GM21360 (cell line): Measurements from ENCODE around the gene CUX1.
"Not testable (repeated sequence)": the region's sequence is repeated elsewhere in the genome, so short reads cannot be mapped to it uniquely, and the experiment has no call there.

Experiments used
- ATAC-seq: cut with Tn5 transposase; IDR thresholded peaks from one replicate; pipeline ENCODE4 v1.9.1; 2021; ENCODE audit warnings: mild to moderate bottlenecking, moderate library complexity; ENCODE audit not compliant: unreplicated experiment

CUX1 gene

GRCh38 chr7:101824440-101824839, 7.0 kb downstream of the CUX1 start:
- ATAC-seq: no peak

GRCh38 chr7:101826081-101826835, 8.8 kb downstream of the CUX1 start:
- ATAC-seq: no peak

GRCh38 chr7:101828301-101829020, 11.0 kb downstream of the CUX1 start:
- no peak for ATAC-seq

- ATAC-seq: no peak
These were observed 11.9 kb downstream of the CUX1 start for GRCh38 chr7:101829374-101829773.

- no peak for ATAC-seq
These were observed 12.4 kb downstream of the CUX1 start for GRCh38 chr7:101829821-101830220.

GRCh38 chr7:101831396-101831795, 14.0 kb downstream of the CUX1 start:
- not testable (repeated sequence) for ATAC-seq

GRCh38 chr7:101832205-101832631, 14.8 kb downstream of the CUX1 start:
- ATAC-seq: no peak

GRCh38 chr7:101832685-101833375, 15.4 kb downstream of the CUX1 start:
- no peak for ATAC-seq

- ATAC-seq: no peak
These were observed 16.4 kb downstream of the CUX1 start for GRCh38 chr7:101833799-101834198.

GRCh38 chr7:101835136-101835535, 17.7 kb downstream of the CUX1 start:
- ATAC-seq: no peak

- not testable (repeated sequence) for ATAC-seq
These were observed 20.0 kb downstream of the CUX1 start for GRCh38 chr7:101837433-101837832.

- no peak for ATAC-seq
These were observed 21.5 kb downstream of the CUX1 start for GRCh38 chr7:101838837-101839483.

- no peak for ATAC-seq
These were observed 23.9 kb downstream of the CUX1 start for GRCh38 chr7:101841328-101841727.

- no peak for ATAC-seq
These were observed 26.2 kb downstream of the CUX1 start for GRCh38 chr7:101843293-101844271.

GRCh38 chr7:101845974-101846373, 28.5 kb downstream of the CUX1 start:
- no peak for ATAC-seq

GRCh38 chr7:101846800-101847538, 29.5 kb downstream of the CUX1 start:
- ATAC-seq: no peak

GRCh38 chr7:101848208-101848951, 31.0 kb downstream of the CUX1 start:
- ATAC-seq: no peak

GRCh38 chr7:101849314-101849713, 31.9 kb downstream of the CUX1 start:
- not testable (repeated sequence) for ATAC-seq

GRCh38 chr7:101852364-101852763, 34.9 kb downstream of the CUX1 start:
- not testable (repeated sequence) for ATAC-seq
